ENCODE data around the gene DAAM1. TPM values are rescaled to one million over a fixed set of nuclear protein-coding genes. Genes with fewer than 3 reads are reported as not detected.

DAAM1 gene
- total and polyA plus RNA-seq, 2 donors from 2014 or later: 5.3 to 47.8 TPM

DNA sequence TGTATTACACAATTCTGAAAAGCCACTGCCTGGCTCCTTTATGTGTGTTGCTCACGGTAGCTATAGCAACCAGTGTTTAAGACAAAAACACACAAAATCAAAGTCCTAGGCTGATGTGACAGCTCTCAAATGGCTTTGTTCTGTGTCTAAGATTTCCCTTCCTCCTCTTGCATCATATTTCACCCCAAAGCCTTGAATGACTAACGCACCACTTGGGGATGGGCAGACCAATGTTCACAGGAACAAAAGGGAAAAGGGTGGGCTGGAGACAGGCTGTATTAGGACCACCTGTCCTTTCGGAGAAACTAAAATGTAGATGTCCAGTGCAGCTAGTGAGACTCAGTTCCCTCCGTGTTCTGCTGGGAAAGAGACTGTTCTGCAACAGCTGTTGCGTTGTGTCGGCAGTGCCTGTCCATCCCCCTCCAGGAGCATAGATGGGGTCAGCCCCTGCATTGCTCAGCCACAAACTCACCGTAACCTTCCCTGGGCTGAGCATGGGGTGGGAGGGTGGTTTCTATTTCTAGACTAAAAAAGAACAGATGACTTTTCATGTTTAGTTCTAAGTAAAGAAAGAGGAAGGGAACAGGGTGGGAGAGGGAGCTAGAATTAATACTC, 26.8 kb upstream of the DAAM1 start:
- no peaks in the 10 kb centered on the region for H3K36me3 ChIP-seq (ENCODE audit: control insufficient read depth in 2 of 3, insufficient read depth in 3 of 3, low read length in 3 of 3)
- no peak overlapping the region for H3K9ac ChIP-seq (ENCODE audit: low read length in 3 of 3)
- H3K27ac ChIP-seq (ENCODE audit: low read depth in 2 of 2, low read length in 2 of 2): no peak overlapping the region
- no peak for FAIRE-seq
- DNase-seq: peak in 4 of 5 donors; percentile 65 to 92 (median 81)
- H3K4me3 ChIP-seq (ENCODE audit: low read length in 3 of 3): peak overlapping the region in 1 of 3 donors; percentile 0
- TF ChIP-seq, protein P1, sequence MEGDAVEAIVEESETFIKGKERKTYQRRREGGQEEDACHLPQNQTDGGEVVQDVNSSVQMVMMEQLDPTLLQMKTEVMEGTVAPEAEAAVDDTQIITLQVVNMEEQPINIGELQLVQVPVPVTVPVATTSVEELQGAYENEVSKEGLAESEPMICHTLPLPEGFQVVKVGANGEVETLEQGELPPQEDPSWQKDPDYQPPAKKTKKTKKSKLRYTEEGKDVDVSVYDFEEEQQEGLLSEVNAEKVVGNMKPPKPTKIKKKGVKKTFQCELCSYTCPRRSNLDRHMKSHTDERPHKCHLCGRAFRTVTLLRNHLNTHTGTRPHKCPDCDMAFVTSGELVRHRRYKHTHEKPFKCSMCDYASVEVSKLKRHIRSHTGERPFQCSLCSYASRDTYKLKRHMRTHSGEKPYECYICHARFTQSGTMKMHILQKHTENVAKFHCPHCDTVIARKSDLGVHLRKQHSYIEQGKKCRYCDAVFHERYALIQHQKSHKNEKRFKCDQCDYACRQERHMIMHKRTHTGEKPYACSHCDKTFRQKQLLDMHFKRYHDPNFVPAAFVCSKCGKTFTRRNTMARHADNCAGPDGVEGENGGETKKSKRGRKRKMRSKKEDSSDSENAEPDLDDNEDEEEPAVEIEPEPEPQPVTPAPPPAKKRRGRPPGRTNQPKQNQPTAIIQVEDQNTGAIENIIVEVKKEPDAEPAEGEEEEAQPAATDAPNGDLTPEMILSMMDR (IDR thresholded peaks at IDR 0.05; ENCODE audit: borderline replicate concordance, extremely low read depth, insufficient read depth): no peak
- H3K9me3 ChIP-seq (ENCODE audit: control insufficient read depth in 2 of 3, insufficient read depth in 1 of 3, low read length in 3 of 3): no peaks in the 10 kb centered on the region
- H3K4me1 ChIP-seq (ENCODE audit: control insufficient read depth in 2 of 3, insufficient read depth in 2 of 3, low read depth in 1 of 3, low read length in 3 of 3): peaks cover 0 to 5% (median 4%) of the 10 kb centered on the region in 3 donors
- intact Hi-C loops (cut with DNase I): no loop called here
- H3K27me3 ChIP-seq (ENCODE audit: control insufficient read depth, insufficient read depth, low read length): no peaks in the 10 kb centered on the region

DNA sequence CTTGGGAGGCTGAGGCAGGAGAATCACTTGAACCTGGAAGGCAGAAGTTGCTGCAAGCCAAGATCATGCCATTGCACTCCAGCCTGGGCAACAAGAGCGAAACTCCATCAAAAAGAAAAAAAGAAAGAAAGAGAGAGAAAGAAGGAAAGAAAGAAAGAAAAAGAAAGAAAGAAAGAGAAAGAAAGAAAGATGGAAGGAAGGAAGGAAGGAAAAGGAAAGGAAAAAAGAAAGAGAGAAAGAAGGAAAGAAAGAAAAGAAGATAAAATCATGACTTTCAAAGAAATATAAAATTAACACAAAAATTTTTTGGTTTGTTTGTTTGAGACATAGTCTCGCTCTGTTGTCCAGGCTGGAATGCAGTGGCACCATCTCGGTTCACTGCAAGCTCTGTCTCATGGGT, 22.2 kb upstream of the DAAM1 start:
- H3K4me1 ChIP-seq (ENCODE audit: control insufficient read depth in 2 of 3, insufficient read depth in 2 of 3, low read depth in 1 of 3, low read length in 3 of 3): peaks cover 0 to 5% (median 0%) of the 10 kb centered on the region in 3 donors
- H3K9ac ChIP-seq (ENCODE audit: low read length in 3 of 3): no peak overlapping the region
- intact Hi-C loops (cut with DNase I): no loop called here
- TF ChIP-seq, protein P1 (IDR thresholded peaks at IDR 0.05; ENCODE audit: borderline replicate concordance, extremely low read depth, insufficient read depth): no peak
- H3K4me3 ChIP-seq (ENCODE audit: low read length in 3 of 3): no peak overlapping the region
- H3K9me3 ChIP-seq (ENCODE audit: control insufficient read depth in 2 of 3, insufficient read depth in 1 of 3, low read length in 3 of 3): no peaks in the 10 kb centered on the region
- H3K27ac ChIP-seq (ENCODE audit: low read depth in 2 of 2, low read length in 2 of 2): no peak overlapping the region
- DNase-seq: no peak
- H3K36me3 ChIP-seq (ENCODE audit: control insufficient read depth in 2 of 3, insufficient read depth in 3 of 3, low read length in 3 of 3): no peaks in the 10 kb centered on the region
- FAIRE-seq: no peak
- H3K27me3 ChIP-seq (ENCODE audit: control insufficient read depth, insufficient read depth, low read length): no peaks in the 10 kb centered on the region

DNA sequence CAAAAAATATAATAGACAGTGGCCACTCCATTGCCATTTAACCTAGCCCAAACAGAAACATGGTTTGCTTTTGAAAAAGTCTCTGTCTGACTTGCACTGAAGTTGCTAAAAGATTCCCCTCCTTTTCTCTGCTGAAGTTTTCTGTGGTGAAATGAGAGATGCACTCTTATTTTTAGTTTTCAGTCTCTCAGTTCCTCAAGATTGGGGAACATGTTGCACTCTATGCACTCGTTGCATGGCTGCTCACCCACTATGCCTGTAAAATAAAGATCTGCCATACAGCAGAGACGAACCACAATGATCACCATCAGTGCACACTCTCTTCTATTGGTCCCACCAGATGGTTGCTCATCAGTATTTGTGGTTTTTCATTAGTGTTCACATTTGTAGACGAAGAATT, 13.1 kb upstream of the DAAM1 start:
- Histone ChIP-seq H3K9ac (ENCODE audit: low read length in 3 of 3) (no peak overlapping the region), H3K9me3 (ENCODE audit: control insufficient read depth in 2 of 3, insufficient read depth in 1 of 3, low read length in 3 of 3) (no peaks in the 10 kb centered on the region), H3K36me3 (ENCODE audit: control insufficient read depth in 2 of 3, insufficient read depth in 3 of 3, low read length in 3 of 3) (no peaks in the 10 kb centered on the region), H3K4me3 (ENCODE audit: low read length in 3 of 3) (no peak overlapping the region), H3K27ac (ENCODE audit: low read depth in 2 of 2, low read length in 2 of 2) (no peak overlapping the region), H3K27me3 (ENCODE audit: control insufficient read depth, insufficient read depth, low read length) (no peaks in the 10 kb centered on the region), H3K4me1 (ENCODE audit: control insufficient read depth in 2 of 3, insufficient read depth in 2 of 3, low read depth in 1 of 3, low read length in 3 of 3) (no peaks in the 10 kb centered on the region)
- intact Hi-C loops (cut with DNase I): no loop called here
- TF ChIP-seq, protein P1 (IDR thresholded peaks at IDR 0.05; ENCODE audit: borderline replicate concordance, extremely low read depth, insufficient read depth): no peak
- DNase-seq (no peak), FAIRE-seq (no peak)

DNA sequence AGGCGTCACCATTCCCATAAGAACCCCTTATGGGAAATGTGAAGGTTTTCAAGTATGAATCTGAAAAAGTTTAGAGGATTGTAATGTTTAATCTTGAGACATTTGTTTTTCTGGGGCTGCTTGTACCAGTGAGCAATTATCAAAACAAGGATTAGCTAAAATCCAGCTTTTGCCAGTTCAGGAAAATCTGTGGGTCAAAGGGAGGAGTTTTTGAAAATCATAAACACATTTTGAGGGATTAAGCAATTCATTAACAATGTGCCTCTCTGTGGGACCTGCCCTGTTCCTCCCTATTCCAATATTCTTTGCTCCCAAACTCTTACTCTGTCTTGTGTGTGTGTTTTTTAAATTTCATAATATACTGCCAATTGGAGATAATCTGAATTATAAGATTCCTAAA, 11.7 kb upstream of the DAAM1 start:
- Histone ChIP-seq H3K27me3 (ENCODE audit: control insufficient read depth, insufficient read depth, low read length) (no peaks in the 10 kb centered on the region), H3K36me3 (ENCODE audit: control insufficient read depth in 2 of 3, insufficient read depth in 3 of 3, low read length in 3 of 3) (no peaks in the 10 kb centered on the region), H3K4me3 (ENCODE audit: low read length in 3 of 3) (no peak overlapping the region), H3K9ac (ENCODE audit: low read length in 3 of 3) (no peak overlapping the region), H3K9me3 (ENCODE audit: control insufficient read depth in 2 of 3, insufficient read depth in 1 of 3, low read length in 3 of 3) (no peaks in the 10 kb centered on the region), H3K4me1 (ENCODE audit: control insufficient read depth in 2 of 3, insufficient read depth in 2 of 3, low read depth in 1 of 3, low read length in 3 of 3) (no peaks in the 10 kb centered on the region), H3K27ac (ENCODE audit: low read depth in 2 of 2, low read length in 2 of 2) (no peak overlapping the region)
- TF ChIP-seq, protein P1 (IDR thresholded peaks at IDR 0.05; ENCODE audit: borderline replicate concordance, extremely low read depth, insufficient read depth): no peak
- intact Hi-C loops (cut with DNase I): no loop called here
- DNase-seq: no peak
- FAIRE-seq: no peak
